Suprapubic skin (tissue), 4 donors: ENCODE measurements around the gene ANKS1A. TPM values are rescaled to one million over a fixed set of nuclear protein-coding genes. Genes with fewer than 3 reads are reported as not detected.
A peak's percentile ranks its signal among the peaks of the same experiment; 100 is the strongest.

Experiments used
- DNase-seq, 2 donors: peaks; one replicate each; pipeline ENCODE4 v3.0.0-alpha.2; 2019; ENCODE audit warnings: low spot score in 2 of 2
- H3K27ac ChIP-seq: fragments of 200-600 bp; sonication (generic); one replicate; pipeline ENCODE4 v1.5.1; 2019
- H3K27me3 ChIP-seq: fragments of 200-600 bp; sonication (generic); one replicate; pipeline ENCODE4 v1.5.1; 2019
- H3K36me3 ChIP-seq: fragments of 200-600 bp; sonication (generic); one replicate; pipeline ENCODE4 v1.5.1; 2019
- H3K4me1 ChIP-seq: fragments of 200-600 bp; sonication (generic); one replicate; pipeline ENCODE4 v1.5.1; 2019
- H3K4me3 ChIP-seq: fragments of 200-600 bp; sonication (generic); one replicate; pipeline ENCODE4 v1.5.1; 2019; ENCODE audit warnings: mild to moderate bottlenecking
- H3K9me3 ChIP-seq: fragments of 200-600 bp; sonication (generic); one replicate; pipeline ENCODE4 v1.5.1; 2019
- CTCF ChIP-seq, 2 donors: fragments of 200-600 bp in 1 of 2; fragments of 450-650 bp in 1 of 2; sonication (generic) in 1 of 2; IDR thresholded peaks; one replicate each; pipeline ENCODE4 v1.5.1; 2016 to 2019; ENCODE audit warnings: antibody characterized with exemption in 2 of 2, mild to moderate bottlenecking in 1 of 2, moderate library complexity in 1 of 2
- EP300 ChIP-seq: sonication (generic); formaldehyde crosslinking; IDR thresholded peaks from one replicate; pipeline ENCODE4 v1.6.1; 2017; ENCODE audit warnings: antibody characterized with exemption
- POLR2A ChIP-seq, 2 donors: fragments of 450-650 bp; IDR thresholded peaks; one replicate each; pipeline ENCODE4 v1.6.1; 2017; ENCODE audit warnings: antibody characterized with exemption in 2 of 2, mild to moderate bottlenecking in 2 of 2, moderate library complexity in 2 of 2
- POLR2AphosphoS5 ChIP-seq, 3 donors: sonication (generic); formaldehyde crosslinking; IDR thresholded peaks; one replicate each; pipeline ENCODE4 v1.6.1; 2017; ENCODE audit warnings: antibody characterized with exemption in 3 of 3
- WGBS: methylation state at CpG from one replicate; pipeline ENCODE4 v1.1.5; 2018; 5-methylcytosine and 5-hydroxymethylcytosine counted together
- total RNA-seq, 4 donors: library from RNA; depleted of rRNA; stranded (reverse); fragments of >200 nt; gene quantifications; one replicate each; pipeline ENCODE4 v1.1.0, GENCODE V29; 2016

The ANKS1A gene
- total RNA-seq, 4 donors from 2014 or later = 24.7 to 34.6 (median 30.5) TPM

GRCh38 chr6:35091346-35092083 lies 202.5 kb downstream of the ANKS1A start:
- peaks cover 46% of the 10 kb centered on the region for H3K36me3 ChIP-seq
- no peaks in the 10 kb centered on the region for H3K27me3 ChIP-seq
- no peak overlapping the region for H3K4me3 ChIP-seq
- DNase-seq = peak in 1 of 2 donors; percentile 79
- peaks cover 61% of the 10 kb centered on the region for H3K4me1 ChIP-seq
- TF ChIP-seq POLR2AphosphoS5 (IDR thresholded peaks at IDR 0.05) = no peak
- no peak for TF ChIP-seq POLR2A (IDR thresholded peaks at IDR 0.05)
- no peak for TF ChIP-seq CTCF (IDR thresholded peaks at IDR 0.05)
- no peak for TF ChIP-seq EP300
- WGBS = 79% methylated on average over 18 of the region's 18 CpGs
- no peaks in the 10 kb centered on the region for H3K9me3 ChIP-seq
- peak overlapping the region; percentile 71 for H3K27ac ChIP-seq

- Histone ChIP-seq H3K27ac (peak overlapping the region; percentile 71), H3K4me1 (peaks cover 64% of the 10 kb centered on the region), H3K4me3 (no peak overlapping the region), H3K36me3 (peaks cover 36% of the 10 kb centered on the region), H3K9me3 (no peaks in the 10 kb centered on the region), H3K27me3 (no peaks in the 10 kb centered on the region)
- whole genome bisulfite sequencing = 71% methylated on average over 5 of the region's 5 CpGs
- TF ChIP-seq POLR2A (IDR thresholded peaks at IDR 0.05) (no peak), EP300 (no peak), POLR2AphosphoS5 (IDR thresholded peaks at IDR 0.05) (no peak), CTCF (IDR thresholded peaks at IDR 0.05) (no peak)
- DNase-seq = peak in 1 of 2 donors; percentile 70
These were observed 203.5 kb downstream of the ANKS1A start for GRCh38 chr6:35092362-35093117.

- whole genome bisulfite sequencing = 60% methylated on average over 5 of the region's 5 CpGs
- Histone ChIP-seq H3K9me3 (no peaks in the 10 kb centered on the region), H3K27me3 (no peaks in the 10 kb centered on the region), H3K4me1 (peaks cover 61% of the 10 kb centered on the region), H3K36me3 (peaks cover 30% of the 10 kb centered on the region), H3K27ac (peak overlapping the region; percentile 71), H3K4me3 (no peak overlapping the region)
- no peak for TF ChIP-seq POLR2AphosphoS5 (IDR thresholded peaks at IDR 0.05)
- TF ChIP-seq POLR2A (IDR thresholded peaks at IDR 0.05) = no peak
- TF ChIP-seq EP300 = no peak
- no peak for TF ChIP-seq CTCF (IDR thresholded peaks at IDR 0.05)
- DNase-seq = no peak
These were observed 204.0 kb downstream of the ANKS1A start for GRCh38 chr6:35093118-35093445.

GRCh38 chr6:35093783-35094182 lies 204.7 kb downstream of the ANKS1A start:
- Histone ChIP-seq H3K36me3 (peaks cover 23% of the 10 kb centered on the region), H3K4me1 (peaks cover 54% of the 10 kb centered on the region), H3K27me3 (no peaks in the 10 kb centered on the region), H3K9me3 (no peaks in the 10 kb centered on the region), H3K27ac (peak overlapping the region; percentile 64), H3K4me3 (no peak overlapping the region)
- 82% methylated on average over 6 of the region's 6 CpGs for WGBS
- no peak for TF ChIP-seq POLR2A (IDR thresholded peaks at IDR 0.05)
- TF ChIP-seq POLR2AphosphoS5 (IDR thresholded peaks at IDR 0.05) = no peak
- TF ChIP-seq CTCF (IDR thresholded peaks at IDR 0.05) = no peak
- no peak for TF ChIP-seq EP300
- DNase-seq = no peak

GRCh38 chr6:35094183-35094582 lies 205.1 kb downstream of the ANKS1A start:
- H3K27me3 ChIP-seq = no peaks in the 10 kb centered on the region
- H3K4me1 ChIP-seq = peaks cover 50% of the 10 kb centered on the region
- TF ChIP-seq CTCF (IDR thresholded peaks at IDR 0.05) (no peak), POLR2A (IDR thresholded peaks at IDR 0.05) (no peak), EP300 (no peak), POLR2AphosphoS5 (IDR thresholded peaks at IDR 0.05) (no peak)
- H3K9me3 ChIP-seq = no peaks in the 10 kb centered on the region
- peak overlapping the region; percentile 64 for H3K27ac ChIP-seq
- H3K4me3 ChIP-seq = no peak overlapping the region
- no peak for DNase-seq
- H3K36me3 ChIP-seq = peaks cover 19% of the 10 kb centered on the region
- WGBS = 71% methylated on average over 4 of the region's 4 CpGs
